ENCODE data around the gene SLC7A6.

SLC7A6 gene

DNA sequence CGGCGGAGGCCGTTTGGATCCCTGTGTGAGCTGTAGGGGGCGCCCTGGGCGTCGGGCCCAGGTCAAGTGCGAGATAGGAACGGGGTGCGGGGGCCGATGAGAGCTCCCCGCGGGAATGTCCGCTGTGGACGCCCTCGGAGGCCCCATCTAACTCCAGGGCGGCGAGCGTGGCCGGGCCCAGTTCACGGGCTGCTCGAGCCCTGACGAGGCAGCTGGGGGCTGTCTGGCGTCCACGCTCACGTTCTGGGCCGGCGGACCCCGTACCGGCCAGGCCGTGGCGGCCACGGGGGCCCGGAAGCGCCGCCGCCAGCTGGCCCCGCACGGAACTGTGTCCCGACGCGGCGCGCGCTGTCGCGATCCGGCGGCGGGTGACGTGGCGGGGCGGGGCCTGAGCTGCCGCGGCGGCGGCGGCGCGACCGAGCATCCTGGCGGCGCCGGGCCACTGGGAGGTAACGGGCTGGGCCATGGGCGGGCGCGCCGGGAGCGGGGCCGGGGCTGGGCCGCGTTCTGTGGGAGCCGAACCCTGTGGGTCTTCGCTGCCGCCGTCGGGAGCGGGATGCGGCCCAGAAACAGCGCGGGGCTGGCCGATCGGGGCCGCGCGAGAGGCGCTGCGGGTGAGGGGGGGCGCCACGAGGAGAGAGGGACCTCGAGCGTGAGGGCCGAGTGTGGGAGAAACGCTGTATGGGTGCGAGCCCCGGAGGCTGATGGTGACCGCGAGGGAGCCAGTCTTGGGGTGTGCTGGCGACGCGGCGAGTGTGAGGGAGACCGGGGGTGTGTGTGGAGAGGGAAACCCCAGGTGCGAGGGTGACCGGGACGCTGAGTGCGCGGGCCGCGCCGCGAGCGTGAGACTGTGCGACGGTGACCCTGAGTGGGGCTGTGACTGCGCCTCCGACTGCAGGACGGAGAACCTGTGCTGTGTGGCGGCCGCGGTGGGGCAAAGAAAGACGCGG, at the start of gene SLC7A6:
SLC7A6 (plus strand) TSS at position 399 of the 950 bp plus-strand sequence. CDS start 10,201 bp downstream, outside the sequence.
- Histone ChIP-seq H3K4me3 (ENCODE audit: low read depth in 1 of 5, low read length in 5 of 5) (peak within 1 kb of the TSS; percentile 77 to 90 (median 83)), H3K27me3 (ENCODE audit: control insufficient read depth in 5 of 5, insufficient read depth in 4 of 5, low read length in 5 of 5) (no peaks in the 10 kb centered on the region), H3K9me3 (ENCODE audit: control insufficient read depth in 5 of 5, low read length in 5 of 5) (no peaks in the 10 kb centered on the region), H3K4me1 (ENCODE audit: control insufficient read depth in 5 of 5, insufficient read depth in 5 of 5, low read length in 5 of 5) (peaks cover 4 to 51% (median 37%) of the 10 kb centered on the region in 5 donors), H3K36me3 (ENCODE audit: control insufficient read depth in 5 of 5, insufficient read depth in 5 of 5, low read length in 5 of 5) (peaks cover 4 to 22% (median 15%) of the 10 kb centered on the region in 5 donors), H3K27ac (ENCODE audit: low read depth, low read length) (peak within 1 kb of the TSS; percentile 98), H3K9ac (ENCODE audit: low read length in 5 of 5) (peak within 1 kb of the TSS; percentile 80 to 98 (median 95))

DNA sequence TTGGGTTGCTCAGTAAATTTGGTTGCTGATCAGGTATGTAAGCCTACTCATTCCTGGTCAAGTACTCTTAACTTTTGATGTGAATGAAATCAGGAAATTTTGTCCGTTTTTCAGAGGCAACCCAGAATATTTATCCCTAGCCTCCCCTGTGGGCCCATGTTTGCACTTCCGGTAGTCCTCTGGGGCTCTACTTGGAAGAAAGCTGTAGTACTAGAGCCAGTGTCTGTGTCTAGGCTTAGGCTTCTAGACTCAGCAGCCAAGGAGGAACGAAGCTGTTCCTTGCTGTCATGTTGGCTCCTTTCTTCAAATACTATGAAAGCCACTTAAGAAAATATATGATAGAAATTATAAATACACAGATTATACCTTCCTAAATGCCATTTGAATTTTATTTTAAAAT, 49.6 kb upstream of the SLC7A6 start:
- Histone ChIP-seq H3K27ac (ENCODE audit: low read depth, low read length) (no peak overlapping the region), H3K4me3 (ENCODE audit: low read depth in 1 of 5, low read length in 5 of 5) (no peak overlapping the region), H3K4me1 (ENCODE audit: control insufficient read depth in 5 of 5, insufficient read depth in 5 of 5, low read length in 5 of 5) (peaks cover 0 to 15% (median 8%) of the 10 kb centered on the region in 5 donors), H3K9ac (ENCODE audit: low read length in 5 of 5) (peak overlapping the region in 2 of 5 donors; percentile 19), H3K9me3 (ENCODE audit: control insufficient read depth in 5 of 5, low read length in 5 of 5) (no peaks in the 10 kb centered on the region), H3K36me3 (ENCODE audit: control insufficient read depth in 5 of 5, insufficient read depth in 5 of 5, low read length in 5 of 5) (peaks cover 0 to 6% (median 0%) of the 10 kb centered on the region in 5 donors), H3K27me3 (ENCODE audit: control insufficient read depth in 5 of 5, insufficient read depth in 4 of 5, low read length in 5 of 5) (no peaks in the 10 kb centered on the region)

DNA sequence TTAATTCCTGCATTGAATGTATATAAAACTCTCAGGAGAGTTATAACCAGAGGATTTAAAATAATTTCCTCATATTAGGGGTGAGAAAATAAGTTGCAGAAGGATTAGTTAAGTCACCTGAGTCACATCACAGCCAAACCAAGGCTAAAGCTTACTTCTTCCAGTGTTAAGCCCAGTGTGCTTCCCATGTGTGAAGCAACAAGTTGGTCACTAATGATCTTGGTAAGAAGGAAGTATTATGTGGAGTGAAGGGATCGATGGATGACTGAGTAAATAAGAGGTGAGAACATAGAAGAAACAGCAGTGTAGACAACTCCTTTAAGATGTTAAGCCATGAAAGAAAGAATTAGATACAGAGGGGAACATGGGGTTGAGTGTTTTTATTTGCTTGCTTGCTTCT, 49.0 kb upstream of the SLC7A6 start:
- H3K9me3 ChIP-seq (ENCODE audit: control insufficient read depth in 5 of 5, low read length in 5 of 5) = no peaks in the 10 kb centered on the region
- no peaks in the 10 kb centered on the region for H3K27me3 ChIP-seq (ENCODE audit: control insufficient read depth in 5 of 5, insufficient read depth in 4 of 5, low read length in 5 of 5)
- no peak overlapping the region for H3K27ac ChIP-seq (ENCODE audit: low read depth, low read length)
- peaks cover 0 to 15% (median 8%) of the 10 kb centered on the region in 5 donors for H3K4me1 ChIP-seq (ENCODE audit: control insufficient read depth in 5 of 5, insufficient read depth in 5 of 5, low read length in 5 of 5)
- peaks cover 0 to 8% (median 0%) of the 10 kb centered on the region in 5 donors for H3K36me3 ChIP-seq (ENCODE audit: control insufficient read depth in 5 of 5, insufficient read depth in 5 of 5, low read length in 5 of 5)
- H3K9ac ChIP-seq (ENCODE audit: low read length in 5 of 5) = peak overlapping the region in 1 of 5 donors; percentile 19
- no peak overlapping the region for H3K4me3 ChIP-seq (ENCODE audit: low read depth in 1 of 5, low read length in 5 of 5)

DNA sequence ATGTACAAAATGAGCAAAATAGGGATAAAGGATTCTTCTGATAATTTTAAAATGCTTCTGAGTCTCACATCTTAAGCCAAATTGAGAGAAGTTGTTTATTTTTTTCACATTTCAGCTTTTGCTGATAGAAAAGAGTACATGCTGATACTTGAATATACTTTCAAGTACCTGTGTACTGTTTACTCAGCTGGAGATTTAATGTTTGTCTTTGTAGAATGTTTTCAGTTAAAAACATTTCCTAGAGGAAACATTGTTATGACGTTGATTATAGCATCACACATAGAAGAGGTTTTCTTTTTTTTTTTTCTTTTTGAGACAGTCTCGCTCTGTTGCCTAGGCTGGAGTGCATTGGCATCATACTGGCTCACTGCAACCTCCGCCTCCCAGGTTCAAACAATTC, 48.1 kb upstream of the SLC7A6 start:
- Histone ChIP-seq H3K4me3 (ENCODE audit: low read depth in 1 of 5, low read length in 5 of 5) (no peak overlapping the region), H3K27me3 (ENCODE audit: control insufficient read depth in 5 of 5, insufficient read depth in 4 of 5, low read length in 5 of 5) (no peaks in the 10 kb centered on the region), H3K4me1 (ENCODE audit: control insufficient read depth in 5 of 5, insufficient read depth in 5 of 5, low read length in 5 of 5) (peaks cover 0 to 15% (median 8%) of the 10 kb centered on the region in 5 donors), H3K9ac (ENCODE audit: low read length in 5 of 5) (no peak overlapping the region), H3K9me3 (ENCODE audit: control insufficient read depth in 5 of 5, low read length in 5 of 5) (no peaks in the 10 kb centered on the region), H3K36me3 (ENCODE audit: control insufficient read depth in 5 of 5, insufficient read depth in 5 of 5, low read length in 5 of 5) (peaks cover 0 to 12% (median 0%) of the 10 kb centered on the region in 5 donors), H3K27ac (ENCODE audit: low read depth, low read length) (no peak overlapping the region)

DNA sequence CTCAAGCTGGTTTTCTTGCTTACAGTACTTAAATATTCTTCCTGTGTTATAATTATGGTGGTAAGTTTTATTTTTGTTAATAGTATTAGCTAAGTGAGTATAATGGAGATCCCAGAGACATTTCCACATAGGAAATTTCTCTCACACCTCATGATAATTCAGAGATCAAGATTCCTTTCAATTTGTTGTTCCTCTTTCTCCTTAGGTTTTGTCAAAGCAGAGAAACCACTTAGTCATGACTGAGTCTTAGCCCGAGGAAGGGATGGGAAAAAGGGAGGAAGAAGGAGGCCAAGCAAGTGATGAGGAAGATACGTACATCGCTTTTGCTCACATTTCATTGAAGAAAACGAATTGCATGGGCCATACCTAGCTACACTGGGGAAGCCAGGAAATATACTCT, 46.8 kb upstream of the SLC7A6 start:
- H3K36me3 ChIP-seq (ENCODE audit: control insufficient read depth in 5 of 5, insufficient read depth in 5 of 5, low read length in 5 of 5) = peaks cover 0 to 19% (median 0%) of the 10 kb centered on the region in 5 donors
- H3K9ac ChIP-seq (ENCODE audit: low read length in 5 of 5) = no peak overlapping the region
- no peak overlapping the region for H3K4me3 ChIP-seq (ENCODE audit: low read depth in 1 of 5, low read length in 5 of 5)
- no peaks in the 10 kb centered on the region for H3K27me3 ChIP-seq (ENCODE audit: control insufficient read depth in 5 of 5, insufficient read depth in 4 of 5, low read length in 5 of 5)
- H3K27ac ChIP-seq (ENCODE audit: low read depth, low read length) = no peak overlapping the region
- no peaks in the 10 kb centered on the region for H3K9me3 ChIP-seq (ENCODE audit: control insufficient read depth in 5 of 5, low read length in 5 of 5)
- peaks cover 0 to 15% (median 8%) of the 10 kb centered on the region in 5 donors for H3K4me1 ChIP-seq (ENCODE audit: control insufficient read depth in 5 of 5, insufficient read depth in 5 of 5, low read length in 5 of 5)

DNA sequence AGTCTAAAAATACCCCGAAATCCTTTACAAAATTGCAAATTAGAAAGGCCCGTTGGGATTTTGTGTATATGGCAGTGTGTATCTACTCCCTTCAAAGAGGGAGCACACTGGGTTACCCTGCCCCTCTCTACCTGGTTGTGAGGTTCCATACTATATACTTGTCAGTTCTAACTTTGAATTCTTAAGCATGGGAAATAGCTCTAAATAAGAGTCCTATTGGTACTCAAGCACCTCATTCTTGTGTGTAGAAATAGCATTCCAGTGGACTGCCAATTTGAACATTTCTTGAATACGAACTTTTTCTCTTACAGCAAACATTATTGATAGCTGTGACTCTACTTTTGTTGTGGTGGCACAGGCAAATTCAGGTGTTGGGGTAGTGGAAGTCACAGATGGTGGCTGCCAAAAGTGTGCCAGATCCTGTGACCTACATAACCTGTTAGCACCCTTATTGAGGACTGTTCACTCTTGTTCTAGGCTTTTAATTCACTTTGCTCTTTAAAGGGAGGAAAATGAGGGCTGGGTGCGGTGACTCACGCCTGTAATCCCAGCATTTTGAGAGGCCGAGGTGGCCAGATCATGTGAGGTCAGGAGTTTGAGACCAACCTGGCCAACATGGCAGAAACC, 44.5 kb upstream of the SLC7A6 start:
- Histone ChIP-seq H3K27me3 (ENCODE audit: control insufficient read depth in 5 of 5, insufficient read depth in 4 of 5, low read length in 5 of 5) (no peaks in the 10 kb centered on the region), H3K4me1 (ENCODE audit: control insufficient read depth in 5 of 5, insufficient read depth in 5 of 5, low read length in 5 of 5) (peaks cover 0 to 7% (median 6%) of the 10 kb centered on the region in 5 donors), H3K9me3 (ENCODE audit: control insufficient read depth in 5 of 5, low read length in 5 of 5) (no peaks in the 10 kb centered on the region), H3K9ac (ENCODE audit: low read length in 5 of 5) (no peak overlapping the region), H3K4me3 (ENCODE audit: low read depth in 1 of 5, low read length in 5 of 5) (no peak overlapping the region), H3K27ac (ENCODE audit: low read depth, low read length) (no peak overlapping the region), H3K36me3 (ENCODE audit: control insufficient read depth in 5 of 5, insufficient read depth in 5 of 5, low read length in 5 of 5) (peaks cover 0 to 19% (median 0%) of the 10 kb centered on the region in 5 donors)

DNA sequence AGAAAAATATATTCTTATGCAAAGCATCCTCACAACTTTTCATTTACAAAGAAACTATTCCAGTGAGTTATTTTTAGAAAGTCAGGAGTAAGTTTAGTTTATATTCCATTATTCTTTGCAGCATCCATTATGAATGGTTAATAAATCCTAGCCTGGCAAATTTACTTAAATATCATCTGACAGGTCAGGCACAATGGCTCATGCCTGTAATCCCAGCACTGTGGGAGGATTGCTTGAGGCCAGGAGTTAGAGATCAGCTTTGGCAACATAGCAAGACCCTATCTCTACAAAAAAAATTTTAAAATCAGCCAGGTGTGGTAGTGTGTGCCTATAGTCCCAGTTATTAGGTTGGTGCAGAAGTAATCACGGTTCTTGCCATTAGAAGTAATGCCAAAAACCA, 41.3 kb upstream of the SLC7A6 start:
- no peaks in the 10 kb centered on the region for H3K27me3 ChIP-seq (ENCODE audit: control insufficient read depth in 5 of 5, insufficient read depth in 4 of 5, low read length in 5 of 5)
- peaks cover 0 to 6% (median 5%) of the 10 kb centered on the region in 5 donors for H3K4me1 ChIP-seq (ENCODE audit: control insufficient read depth in 5 of 5, insufficient read depth in 5 of 5, low read length in 5 of 5)
- H3K9me3 ChIP-seq (ENCODE audit: control insufficient read depth in 5 of 5, low read length in 5 of 5) = no peaks in the 10 kb centered on the region
- H3K27ac ChIP-seq (ENCODE audit: low read depth, low read length) = no peak overlapping the region
- H3K36me3 ChIP-seq (ENCODE audit: control insufficient read depth in 5 of 5, insufficient read depth in 5 of 5, low read length in 5 of 5) = peaks cover 3 to 27% (median 9%) of the 10 kb centered on the region in 5 donors
- H3K4me3 ChIP-seq (ENCODE audit: low read depth in 1 of 5, low read length in 5 of 5) = no peak overlapping the region
- no peak overlapping the region for H3K9ac ChIP-seq (ENCODE audit: low read length in 5 of 5)

DNA sequence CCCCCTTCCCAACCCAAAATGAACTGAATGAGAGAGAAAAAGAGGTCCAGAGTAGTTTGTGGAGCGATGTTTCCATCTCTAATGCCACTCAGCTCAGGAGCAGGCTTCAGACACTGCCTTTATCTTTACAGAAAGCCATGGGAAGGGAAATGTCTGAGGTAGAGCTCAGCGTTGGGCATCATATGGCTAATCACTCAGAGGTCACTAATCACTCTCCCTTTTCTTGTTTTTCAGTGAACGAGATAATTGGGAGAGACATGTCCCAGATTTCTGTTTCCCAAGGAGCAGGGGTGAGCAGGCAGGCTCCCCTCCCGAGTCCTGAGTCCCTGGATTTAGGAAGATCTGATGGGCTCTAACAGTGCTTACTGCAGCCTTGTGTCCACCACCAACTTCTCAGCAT, 38.2 kb upstream of the SLC7A6 start:
- H3K27ac ChIP-seq (ENCODE audit: low read depth, low read length) = no peak overlapping the region
- peaks cover 0 to 15% (median 11%) of the 10 kb centered on the region in 5 donors for H3K4me1 ChIP-seq (ENCODE audit: control insufficient read depth in 5 of 5, insufficient read depth in 5 of 5, low read length in 5 of 5)
- no peak overlapping the region for H3K4me3 ChIP-seq (ENCODE audit: low read depth in 1 of 5, low read length in 5 of 5)
- no peaks in the 10 kb centered on the region for H3K9me3 ChIP-seq (ENCODE audit: control insufficient read depth in 5 of 5, low read length in 5 of 5)
- peaks cover 3 to 31% (median 15%) of the 10 kb centered on the region in 5 donors for H3K36me3 ChIP-seq (ENCODE audit: control insufficient read depth in 5 of 5, insufficient read depth in 5 of 5, low read length in 5 of 5)
- no peak overlapping the region for H3K9ac ChIP-seq (ENCODE audit: low read length in 5 of 5)
- H3K27me3 ChIP-seq (ENCODE audit: control insufficient read depth in 5 of 5, insufficient read depth in 4 of 5, low read length in 5 of 5) = no peaks in the 10 kb centered on the region

DNA sequence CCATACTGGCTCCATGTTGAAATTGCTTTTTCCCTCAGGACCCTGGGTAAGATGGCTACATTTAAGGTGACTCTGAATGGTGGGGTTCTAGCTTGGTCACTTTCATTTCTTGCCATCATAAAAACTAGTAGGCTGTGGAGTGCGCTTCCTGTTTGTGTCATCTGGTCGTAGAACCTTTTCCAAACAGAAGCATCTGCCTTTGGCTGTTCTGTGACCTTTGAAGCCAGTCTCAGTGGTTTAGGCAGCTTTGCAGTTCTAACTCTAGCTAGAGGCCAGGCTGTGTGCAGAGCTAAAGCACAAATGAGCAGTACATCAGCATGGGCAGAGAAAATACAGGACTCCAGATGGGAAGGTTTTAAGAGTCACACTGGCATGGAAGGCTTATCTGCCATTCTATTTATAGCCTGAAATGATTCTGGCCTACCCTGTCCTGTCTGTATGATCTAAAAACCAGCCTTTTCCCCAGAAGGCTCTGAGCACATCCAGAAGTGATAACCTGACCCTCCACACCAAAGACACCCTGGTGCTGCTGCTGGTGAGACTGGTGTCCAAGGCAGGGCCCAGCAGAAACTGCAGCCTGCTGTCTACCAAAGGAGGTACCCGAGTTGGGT, 37.0 kb upstream of the SLC7A6 start:
- H3K9me3 ChIP-seq (ENCODE audit: control insufficient read depth in 5 of 5, low read length in 5 of 5) = no peaks in the 10 kb centered on the region
- no peaks in the 10 kb centered on the region for H3K27me3 ChIP-seq (ENCODE audit: control insufficient read depth in 5 of 5, insufficient read depth in 4 of 5, low read length in 5 of 5)
- H3K4me3 ChIP-seq (ENCODE audit: low read depth in 1 of 5, low read length in 5 of 5) = no peak overlapping the region
- peak overlapping the region in 1 of 5 donors; percentile 13 for H3K9ac ChIP-seq (ENCODE audit: low read length in 5 of 5)
- peaks cover 3 to 35% (median 12%) of the 10 kb centered on the region in 5 donors for H3K36me3 ChIP-seq (ENCODE audit: control insufficient read depth in 5 of 5, insufficient read depth in 5 of 5, low read length in 5 of 5)
- H3K27ac ChIP-seq (ENCODE audit: low read depth, low read length) = no peak overlapping the region
- H3K4me1 ChIP-seq (ENCODE audit: control insufficient read depth in 5 of 5, insufficient read depth in 5 of 5, low read length in 5 of 5) = peaks cover 0 to 15% (median 11%) of the 10 kb centered on the region in 5 donors
